HL-60 (cell line): ENCODE results near the gene IFI16.

ENCODE experiments used
- DNase-seq, 2 experiments: peaks; one replicate each; pipeline ENCODE4 v3.0.0-alpha.2; 2010 to 2020; ENCODE audit warnings: low read depth in 1 of 2, low spot score in 1 of 2
- H3K27ac ChIP-seq: fragments of 250-450 bp; sonication (Bioruptor Pico); replicated peaks from 2 replicates; pipeline ENCODE4 v1.5.1; 2020; ENCODE audit warnings: mild to moderate bottlenecking, moderate library complexity
- H3K27me3 ChIP-seq: fragments of 250-450 bp; sonication (Bioruptor Pico); 2 replicates; pipeline ENCODE4 v1.5.1; 2021; ENCODE audit warnings: mild to moderate bottlenecking, moderate library complexity; ENCODE audit not compliant: insufficient read depth, poor library complexity, severe bottlenecking
- H3K4me3 ChIP-seq: replicated peaks from 2 replicates; pipeline ENCODE4 v1.5.1; 2011; ENCODE audit warnings: mild to moderate bottlenecking, control low read depth, low read length; ENCODE audit not compliant: insufficient read depth
- CTCF ChIP-seq: IDR thresholded peaks from one replicate; pipeline ENCODE4 v1.5.1; 2011; ENCODE audit warnings: low read length, control low read depth, inconsistent platforms; ENCODE audit not compliant: insufficient read depth
- GABPA ChIP-seq: IDR thresholded peaks from 2 replicates; pipeline ENCODE4 v1.6.1; 2012; ENCODE audit warnings: low read depth
- POLR2AphosphoS5 ChIP-seq: IDR thresholded peaks from 2 replicates; pipeline ENCODE4 v1.6.1; 2012; ENCODE audit warnings: low read depth
- REST ChIP-seq: IDR thresholded peaks from 2 replicates; pipeline ENCODE4 v1.6.1; 2012; ENCODE audit warnings: low read depth; ENCODE audit not compliant: insufficient replicate concordance
- SPI1 ChIP-seq: IDR thresholded peaks from 2 replicates; pipeline ENCODE4 v1.6.1; 2012; ENCODE audit warnings: low read depth, mild to moderate bottlenecking, borderline replicate concordance

IFI16 gene

GRCh38 chr1:159012495-159012894, 2.8 kb downstream of the IFI16 start:
- H3K4me3 ChIP-seq, result no peak overlapping the region
- no peaks in the 10 kb centered on the region for H3K27me3 ChIP-seq
- no peak for DNase-seq
- H3K27ac ChIP-seq, result no peak overlapping the region
- TF ChIP-seq REST (no peak), GABPA (no peak), POLR2AphosphoS5 (no peak), CTCF (no peak), SPI1 (no peak)

GRCh38 chr1:159014003-159014571, 4.4 kb downstream of the IFI16 start:
- Histone ChIP-seq H3K4me3 (no peak overlapping the region), H3K27ac (no peak overlapping the region), H3K27me3 (no peaks in the 10 kb centered on the region)
- TF ChIP-seq GABPA (no peak), CTCF (no peak), POLR2AphosphoS5 (no peak), SPI1 (no peak), REST (no peak)
- no peak for DNase-seq

- no peak for TF ChIP-seq POLR2AphosphoS5
- no peak for TF ChIP-seq REST
- no peak for TF ChIP-seq CTCF
- TF ChIP-seq GABPA, result no peak
- TF ChIP-seq SPI1, result no peak
- Histone ChIP-seq H3K27me3 (no peaks in the 10 kb centered on the region), H3K4me3 (no peak overlapping the region), H3K27ac (peak overlapping the region; percentile 57)
- DNase-seq, result no peak
Measured at GRCh38 chr1:159014851-159015250, 5.1 kb downstream of the IFI16 start.
